ENCODE data around the gene TMPRSS4. TPM values are rescaled to one million over a fixed set of nuclear protein-coding genes. Genes with fewer than 3 reads are reported as not detected.

TMPRSS4 gene
- total RNA-seq, 1 donor from 2014 or later = not detected

- DNase-seq (ENCODE audit: low spot score in 2 of 2) = no peak
- no peak for TF ChIP-seq CTCF (IDR thresholded peaks at IDR 0.05)
- Histone ChIP-seq H3K36me3 (no peaks in the 10 kb centered on the region), H3K4me3 (no peak overlapping the region), H3K27ac (no peak overlapping the region), H3K4me1 (no peaks in the 10 kb centered on the region), H3K9me3 (no peaks in the 10 kb centered on the region), H3K27me3 (no peaks in the 10 kb centered on the region)
- intact Hi-C loops (cut with DNase I) = no loop called here
These were observed 36.0 kb downstream of the TMPRSS4 start for GRCh38 chr11:118112711-118113430.

- no peaks in the 10 kb centered on the region for H3K4me1 ChIP-seq
- no peak overlapping the region for H3K4me3 ChIP-seq
- no peak for DNase-seq (ENCODE audit: low spot score in 2 of 2)
- H3K36me3 ChIP-seq = no peaks in the 10 kb centered on the region
- TF ChIP-seq CTCF (IDR thresholded peaks at IDR 0.05) = no peak
- H3K27ac ChIP-seq = no peak overlapping the region
- no peaks in the 10 kb centered on the region for H3K27me3 ChIP-seq
- intact Hi-C loops (cut with DNase I) = no loop called here
- no peaks in the 10 kb centered on the region for H3K9me3 ChIP-seq
These were observed 37.4 kb downstream of the TMPRSS4 start for GRCh38 chr11:118114266-118114665.

GRCh38 chr11:118115048-118115447, 38.2 kb downstream of the TMPRSS4 start:
- Histone ChIP-seq H3K4me3 (no peak overlapping the region), H3K9me3 (no peaks in the 10 kb centered on the region), H3K27me3 (no peaks in the 10 kb centered on the region), H3K4me1 (no peaks in the 10 kb centered on the region), H3K36me3 (no peaks in the 10 kb centered on the region), H3K27ac (no peak overlapping the region)
- no peak for DNase-seq (ENCODE audit: low spot score in 2 of 2)
- intact Hi-C loops (cut with DNase I) = no loop called here
- TF ChIP-seq CTCF (IDR thresholded peaks at IDR 0.05) = no peak

- no peak for TF ChIP-seq CTCF (IDR thresholded peaks at IDR 0.05)
- intact Hi-C loops (cut with DNase I) = no loop called here
- DNase-seq (ENCODE audit: low spot score in 2 of 2) = no peak
These were observed 41.1 kb downstream of the TMPRSS4 start for GRCh38 chr11:118117790-118118601.

GRCh38 chr11:118120793-118121192, 43.9 kb downstream of the TMPRSS4 start:
- no peak for DNase-seq (ENCODE audit: low spot score in 2 of 2)
- intact Hi-C loops (cut with DNase I) = no loop called here
- no peaks in the 10 kb centered on the region for H3K9me3 ChIP-seq
- no peak overlapping the region for H3K27ac ChIP-seq
- no peaks in the 10 kb centered on the region for H3K4me1 ChIP-seq
- H3K36me3 ChIP-seq = no peaks in the 10 kb centered on the region
- H3K27me3 ChIP-seq = no peaks in the 10 kb centered on the region
- H3K4me3 ChIP-seq = no peak overlapping the region
- no peak for TF ChIP-seq CTCF (IDR thresholded peaks at IDR 0.05)

More at GRCh38 chr11:118117790-118118601, 41.1 kb downstream of the TMPRSS4 start:
- Histone ChIP-seq H3K9me3 (no peaks in the 10 kb centered on the region), H3K4me1 (no peaks in the 10 kb centered on the region), H3K27me3 (no peaks in the 10 kb centered on the region), H3K36me3 (no peaks in the 10 kb centered on the region), H3K27ac (no peak overlapping the region), H3K4me3 (no peak overlapping the region)

All from ascending aorta (tissue), 2 donors.